Liver (tissue), 3 donors: Measurements from ENCODE around the gene NCK2.

Experiments
- ATF3 ChIP-seq: IDR thresholded peaks from 2 replicates; pipeline ENCODE4 v1.6.1; 2016; ENCODE audit warnings: antibody characterized with exemption
- CTCF ChIP-seq: fragments of 150-350 bp; IDR thresholded peaks from 2 replicates; pipeline ENCODE4 v1.5.1; 2017; ENCODE audit warnings: improper control_type of control experiment, low read depth, low read length; ENCODE audit not compliant: missing input control
- EGR1 ChIP-seq, 2 donors: IDR thresholded peaks; 2 replicates each; pipeline ENCODE4 v1.6.1; 2016 to 2018; ENCODE audit warnings: antibody characterized with exemption in 2 of 2, low read depth in 2 of 2
- JUND ChIP-seq, 2 donors: IDR thresholded peaks; 2 replicates each; pipeline ENCODE4 v1.6.1; 2016; ENCODE audit warnings: antibody characterized with exemption in 2 of 2
- MAX ChIP-seq: IDR thresholded peaks from 2 replicates; pipeline ENCODE4 v1.6.1; 2016; ENCODE audit warnings: antibody characterized with exemption
- NR2F2 ChIP-seq: IDR thresholded peaks from 2 replicates; pipeline ENCODE4 v1.6.1; 2016; ENCODE audit warnings: antibody characterized with exemption
- REST ChIP-seq: IDR thresholded peaks from 2 replicates; pipeline ENCODE4 v1.6.1; 2016; ENCODE audit warnings: antibody characterized with exemption, mild to moderate bottlenecking
- RXRA ChIP-seq, 2 donors: IDR thresholded peaks; 2 replicates each; pipeline ENCODE4 v1.6.1; 2017 to 2018; ENCODE audit warnings: antibody characterized with exemption in 2 of 2, mild to moderate bottlenecking in 1 of 2
- TAF1 ChIP-seq: conservative IDR thresholded peaks from 2 replicates; pipeline ENCODE4 v1.6.1; 2016; ENCODE audit warnings: antibody characterized with exemption, mild to moderate bottlenecking
- ZBTB33 ChIP-seq: IDR thresholded peaks from 2 replicates; pipeline ENCODE4 v1.6.1; 2016; ENCODE audit warnings: antibody characterized with exemption
- donor health status: healthy.
- donor health status: healthy.

GRCh38 chr2:105879106-105879802, 134.5 kb downstream of the NCK2 start:
- no peak for TF ChIP-seq CTCF
- TF ChIP-seq JUND (IDR thresholded peaks at IDR 0.05), result no peak
- TF ChIP-seq ATF3, result no peak
- no peak for TF ChIP-seq TAF1
- TF ChIP-seq REST, result no peak
- no peak for TF ChIP-seq ZBTB33
- no peak for TF ChIP-seq MAX
- TF ChIP-seq EGR1 (IDR thresholded peaks at IDR 0.05; ENCODE audit: low read depth in 2 of 2), result no peak
- no peak for TF ChIP-seq RXRA (IDR thresholded peaks at IDR 0.05)
- no peak for TF ChIP-seq NR2F2
